SH-SY5Y (cell line): ENCODE measurements around the gene TEX11.

Source experiments
- GATA2 ChIP-seq: IDR thresholded peaks from 2 replicates; pipeline ENCODE4 v1.6.1; 2011; ENCODE audit warnings: mild to moderate bottlenecking, low read depth, low read length
- GATA3 ChIP-seq: IDR thresholded peaks from 2 replicates; pipeline ENCODE4 v1.6.1; 2011; ENCODE audit warnings: low read depth, mild to moderate bottlenecking, low read length, moderate library complexity

- no peak for TF ChIP-seq GATA2
- no peak for TF ChIP-seq GATA3
These were observed 286.8 kb downstream of the TEX11 start for GRCh38 chrX:70621743-70622142.
